Brain microvascular endothelial cell (primary cell): ENCODE measurements around the gene SOX18.

Experiments used
- DNase-seq: peaks from one replicate; pipeline ENCODE4 v3.0.0-alpha.2; 2020
- H3K27ac ChIP-seq: fragments of 250-450 bp; sonication (Bioruptor Pico); 2 replicates; pipeline ENCODE4 v1.5.1; 2020; ENCODE audit warnings: mild to moderate bottlenecking, moderate library complexity
- H3K27me3 ChIP-seq: fragments of 250-450 bp; sonication (Bioruptor Pico); replicated peaks from 2 replicates; pipeline ENCODE4 v1.5.1; 2020; ENCODE audit warnings: mild to moderate bottlenecking
- H3K36me3 ChIP-seq: fragments of 250-450 bp; sonication (Bioruptor Pico); replicated peaks from 2 replicates; pipeline ENCODE4 v1.5.1; 2020; ENCODE audit warnings: mild to moderate bottlenecking
- H3K4me3 ChIP-seq: 2 replicates; pipeline ENCODE4 v1.5.1; 2011; ENCODE audit warnings: low read depth, mild to moderate bottlenecking, control low read depth, low read length, moderate library complexity
- CTCF ChIP-seq: IDR thresholded peaks from 2 replicates; pipeline ENCODE4 v1.5.1; 2011; ENCODE audit warnings: low read depth, mild to moderate bottlenecking, moderate library complexity, low read length, control low read depth, inconsistent platforms; ENCODE audit errors: missing control alignments
- in situ Hi-C: cut with HindIII; loops from 2 replicates; pipeline ENCODE4 v1.10.0; 2017; ENCODE audit warnings: low sequenced_read_pairs, low pct_ligation_motif_present

SOX18 gene

GRCh38 chr20:64042054-64042781 lies 7.2 kb downstream of the SOX18 start:
- in situ Hi-C loops = no loop called here
- Histone ChIP-seq H3K4me3 (no peak overlapping the region), H3K36me3 (no peaks in the 10 kb centered on the region), H3K27ac (no peak overlapping the region), H3K27me3 (peaks cover 28% of the 10 kb centered on the region)
- TF ChIP-seq CTCF = no peak
- no peak for DNase-seq

- no peak for DNase-seq
- in situ Hi-C loops = no loop called here
- H3K4me3 ChIP-seq = no peak overlapping the region
- H3K36me3 ChIP-seq = no peaks in the 10 kb centered on the region
- H3K27ac ChIP-seq = no peak overlapping the region
- TF ChIP-seq CTCF = no peak
- peaks cover 28% of the 10 kb centered on the region for H3K27me3 ChIP-seq
Measured at GRCh38 chr20:64041781-64042053, 7.7 kb downstream of the SOX18 start.

- no peak overlapping the region for H3K4me3 ChIP-seq
- in situ Hi-C loops = no loop called here
- peaks cover 25% of the 10 kb centered on the region for H3K27me3 ChIP-seq
- DNase-seq = no peak
- no peak for TF ChIP-seq CTCF
- no peak overlapping the region for H3K27ac ChIP-seq
- no peaks in the 10 kb centered on the region for H3K36me3 ChIP-seq
Measured at GRCh38 chr20:64041040-64041780, 8.2 kb downstream of the SOX18 start.

- Histone ChIP-seq H3K4me3 (no peak overlapping the region), H3K36me3 (no peaks in the 10 kb centered on the region), H3K27ac (no peak overlapping the region), H3K27me3 (peaks cover 21% of the 10 kb centered on the region)
- no peak for TF ChIP-seq CTCF
- in situ Hi-C loops = no loop called here
- no peak for DNase-seq
Measured at GRCh38 chr20:64040231-64041039, 9.0 kb downstream of the SOX18 start.

- in situ Hi-C loops = no loop called here
- Histone ChIP-seq H3K27me3 (peaks cover 21% of the 10 kb centered on the region), H3K27ac (no peak overlapping the region), H3K4me3 (no peak overlapping the region), H3K36me3 (no peaks in the 10 kb centered on the region)
- no peak for DNase-seq
- no peak for TF ChIP-seq CTCF
Measured at GRCh38 chr20:64039293-64040160, 9.9 kb downstream of the SOX18 start.
